ENCODE measurements around the gene EXTL1. TPM values are rescaled to one million over a fixed set of nuclear protein-coding genes. Genes with fewer than 3 reads are reported as not detected.

The EXTL1 gene
- polyA plus RNA-seq, 1 donor (not counting 4 experiments of a cell fraction or from before 2014, with no cell fraction given): 0.13 TPM

DNA sequence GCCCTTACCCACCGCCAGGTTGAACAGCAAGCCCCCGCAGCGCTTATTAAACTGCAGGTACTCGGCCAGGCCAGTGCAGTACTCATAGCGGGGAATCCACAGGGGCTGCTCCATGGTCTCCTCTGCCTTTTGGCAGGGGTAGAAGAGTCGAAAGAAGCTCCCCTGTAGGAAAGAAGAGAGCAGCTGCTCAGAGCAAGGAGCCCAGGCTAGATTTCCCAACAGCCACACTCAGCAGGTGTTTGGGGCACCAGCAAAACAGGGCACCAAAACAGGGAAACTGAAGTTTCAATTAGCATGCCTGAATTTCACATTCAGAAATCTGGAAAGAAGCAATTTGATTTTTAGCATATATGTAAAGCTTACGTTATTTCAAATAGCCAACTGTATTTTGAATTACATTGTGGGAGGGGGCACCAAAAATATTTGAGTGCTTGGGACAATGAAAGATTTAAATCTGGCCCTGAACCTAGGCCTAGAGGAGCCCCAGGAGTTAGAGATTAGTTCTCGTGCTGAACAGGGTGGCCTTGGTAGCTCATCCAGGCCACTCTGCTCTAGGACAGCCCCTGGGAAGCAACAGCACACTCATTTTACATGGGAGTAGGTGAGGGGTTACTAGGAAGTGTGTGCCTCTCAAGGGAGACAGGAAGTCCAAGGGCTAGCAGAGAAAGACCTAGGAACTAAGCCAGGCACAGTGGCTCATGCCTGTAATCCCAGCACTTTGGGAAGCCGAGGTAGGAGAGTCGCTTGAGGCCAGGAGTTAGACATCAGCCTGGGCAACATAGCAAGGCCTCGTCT is 31.9 kb upstream of the EXTL1 start:
- Histone ChIP-seq H3K79me2 (ENCODE audit: control insufficient read depth, insufficient read depth, low read length) (no peaks in the 10 kb centered on the region), H3K27ac (ENCODE audit: control insufficient read depth, insufficient read depth, low read length) (no peak overlapping the region), H3K9ac (ENCODE audit: control insufficient read depth, extremely low read depth, insufficient read depth, low read length) (no peak overlapping the region), H3K27me3 (ENCODE audit: control insufficient read depth, extremely low read depth, insufficient read depth, low read length) (no peaks in the 10 kb centered on the region), H3K4me1 (ENCODE audit: control insufficient read depth, extremely low read depth, insufficient read depth, low read length) (no peaks in the 10 kb centered on the region), H3K4me2 (ENCODE audit: control insufficient read depth, extremely low read depth, insufficient read depth, low read depth, low read length) (no peak overlapping the region), H4K20me1 (ENCODE audit: control insufficient read depth, extremely low read depth, insufficient read depth, low read length) (no peaks in the 10 kb centered on the region), H2AFZ (ENCODE audit: control insufficient read depth, low read length) (no peak overlapping the region), H3K9me3 (ENCODE audit: control insufficient read depth, low read depth, low read length) (no peaks in the 10 kb centered on the region), H3K36me3 (ENCODE audit: control insufficient read depth in 2 of 2, extremely low read depth in 1 of 2, insufficient read depth in 2 of 2, low read length in 2 of 2) (peaks cover 5 to 18% of the 10 kb centered on the region in 2 experiments), H3K9me1 (ENCODE audit: control insufficient read depth, extremely low read depth, insufficient read depth, low read length) (no peaks in the 10 kb centered on the region), H3K4me3 (ENCODE audit: control insufficient read depth in 2 of 3, extremely low read depth in 1 of 3, insufficient read depth in 2 of 3, low read depth in 1 of 3, low read length in 3 of 3) (no peak overlapping the region)
- no peak for DNase-seq (ENCODE audit: low read depth, low spot score)
- TF ChIP-seq EZH2 (IDR thresholded peaks at IDR 0.05; ENCODE audit: low read length): no peak
- no peak for FAIRE-seq
- dilution Hi-C loops (cut with MboI; ENCODE audit: extremely low pct_ligation_motif_present, low sequenced_read_pairs): loop anchor here (25.0 kb wide), 1 partner anchor 102 kb away; the partner anchor contains the start of gene PAQR7

DNA sequence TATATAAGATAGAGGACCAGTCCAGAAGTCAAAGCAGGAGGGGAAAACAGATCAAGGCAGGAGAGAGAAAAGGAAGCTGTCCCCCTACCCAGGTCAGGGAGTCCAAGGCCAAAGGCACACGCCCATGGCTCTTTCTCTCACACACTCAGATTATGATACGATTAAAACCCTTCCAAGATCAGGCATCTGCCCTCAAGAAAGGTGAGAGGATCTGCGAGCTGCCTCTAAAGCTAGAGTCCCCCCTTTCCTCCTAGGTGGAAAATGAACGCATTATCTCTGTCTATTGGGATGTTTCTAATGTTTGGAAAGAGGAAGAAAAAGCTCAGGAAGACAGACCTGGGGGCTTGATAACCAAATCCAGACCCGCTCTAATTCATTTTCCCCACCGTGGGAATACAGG is 31.3 kb upstream of the EXTL1 start:
- dilution Hi-C loops (cut with MboI; ENCODE audit: extremely low pct_ligation_motif_present, low sequenced_read_pairs): loop anchor here (25.0 kb wide), 1 partner anchor 103 kb away; the partner anchor contains the start of gene PAQR7
- H3K27me3 ChIP-seq (ENCODE audit: control insufficient read depth, extremely low read depth, insufficient read depth, low read length): no peaks in the 10 kb centered on the region
- H3K79me2 ChIP-seq (ENCODE audit: control insufficient read depth, insufficient read depth, low read length): no peaks in the 10 kb centered on the region
- H3K36me3 ChIP-seq (ENCODE audit: control insufficient read depth in 2 of 2, extremely low read depth in 1 of 2, insufficient read depth in 2 of 2, low read length in 2 of 2): peaks cover 5 to 15% of the 10 kb centered on the region in 2 experiments
- no peak overlapping the region for H3K4me3 ChIP-seq (ENCODE audit: control insufficient read depth in 2 of 3, extremely low read depth in 1 of 3, insufficient read depth in 2 of 3, low read depth in 1 of 3, low read length in 3 of 3)
- H3K4me1 ChIP-seq (ENCODE audit: control insufficient read depth, extremely low read depth, insufficient read depth, low read length): no peaks in the 10 kb centered on the region
- no peak overlapping the region for H3K4me2 ChIP-seq (ENCODE audit: control insufficient read depth, extremely low read depth, insufficient read depth, low read depth, low read length)
- DNase-seq (ENCODE audit: low read depth, low spot score): no peak
- no peak overlapping the region for H3K9ac ChIP-seq (ENCODE audit: control insufficient read depth, extremely low read depth, insufficient read depth, low read length)
- H3K9me3 ChIP-seq (ENCODE audit: control insufficient read depth, low read depth, low read length): no peaks in the 10 kb centered on the region
- TF ChIP-seq EZH2 (IDR thresholded peaks at IDR 0.05; ENCODE audit: low read length): no peak
- TF ChIP-seq CTCF (optimal IDR thresholded peaks at IDR 0.05 in 1 of 3, IDR thresholded peaks at IDR 0.05 in 1 of 3, conservative IDR thresholded peaks at IDR 0.05 in 1 of 3; ENCODE audit: extremely low read depth in 1 of 3, insufficient read depth in 2 of 3, low read length in 3 of 3): no peak
- no peak for FAIRE-seq
- H3K27ac ChIP-seq (ENCODE audit: control insufficient read depth, insufficient read depth, low read length): no peak overlapping the region
- H3K9me1 ChIP-seq (ENCODE audit: control insufficient read depth, extremely low read depth, insufficient read depth, low read length): peaks cover 2% of the 10 kb centered on the region
- no peaks in the 10 kb centered on the region for H4K20me1 ChIP-seq (ENCODE audit: control insufficient read depth, extremely low read depth, insufficient read depth, low read length)
- H2AFZ ChIP-seq (ENCODE audit: control insufficient read depth, low read length): no peak overlapping the region
